ENCODE data around the gene KLK3.

KLK3 gene

DNA sequence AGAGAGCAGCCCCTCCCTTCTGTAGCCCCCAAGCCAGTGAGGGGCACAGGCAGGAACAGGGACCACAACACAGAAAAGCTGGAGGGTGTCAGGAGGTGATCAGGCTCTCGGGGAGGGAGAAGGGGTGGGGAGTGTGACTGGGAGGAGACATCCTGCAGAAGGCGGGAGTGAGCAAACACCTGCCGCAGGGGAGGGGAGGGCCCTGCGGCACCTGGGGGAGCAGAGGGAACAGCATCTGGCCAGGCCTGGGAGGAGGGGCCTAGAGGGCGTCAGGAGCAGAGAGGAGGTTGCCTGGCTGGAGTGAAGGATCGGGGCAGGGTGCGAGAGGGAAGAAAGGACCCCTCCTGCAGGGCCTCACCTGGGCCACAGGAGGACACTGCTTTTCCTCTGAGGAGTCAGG lies 4.2 kb downstream of the KLK3 start:
- TF ChIP-seq YY1 (IDR thresholded peaks at IDR 0.05; ENCODE audit: low read depth): no peak
- TF ChIP-seq EP300 (IDR thresholded peaks at IDR 0.05; ENCODE audit: borderline replicate concordance): no peak
- TF ChIP-seq, protein P1, sequence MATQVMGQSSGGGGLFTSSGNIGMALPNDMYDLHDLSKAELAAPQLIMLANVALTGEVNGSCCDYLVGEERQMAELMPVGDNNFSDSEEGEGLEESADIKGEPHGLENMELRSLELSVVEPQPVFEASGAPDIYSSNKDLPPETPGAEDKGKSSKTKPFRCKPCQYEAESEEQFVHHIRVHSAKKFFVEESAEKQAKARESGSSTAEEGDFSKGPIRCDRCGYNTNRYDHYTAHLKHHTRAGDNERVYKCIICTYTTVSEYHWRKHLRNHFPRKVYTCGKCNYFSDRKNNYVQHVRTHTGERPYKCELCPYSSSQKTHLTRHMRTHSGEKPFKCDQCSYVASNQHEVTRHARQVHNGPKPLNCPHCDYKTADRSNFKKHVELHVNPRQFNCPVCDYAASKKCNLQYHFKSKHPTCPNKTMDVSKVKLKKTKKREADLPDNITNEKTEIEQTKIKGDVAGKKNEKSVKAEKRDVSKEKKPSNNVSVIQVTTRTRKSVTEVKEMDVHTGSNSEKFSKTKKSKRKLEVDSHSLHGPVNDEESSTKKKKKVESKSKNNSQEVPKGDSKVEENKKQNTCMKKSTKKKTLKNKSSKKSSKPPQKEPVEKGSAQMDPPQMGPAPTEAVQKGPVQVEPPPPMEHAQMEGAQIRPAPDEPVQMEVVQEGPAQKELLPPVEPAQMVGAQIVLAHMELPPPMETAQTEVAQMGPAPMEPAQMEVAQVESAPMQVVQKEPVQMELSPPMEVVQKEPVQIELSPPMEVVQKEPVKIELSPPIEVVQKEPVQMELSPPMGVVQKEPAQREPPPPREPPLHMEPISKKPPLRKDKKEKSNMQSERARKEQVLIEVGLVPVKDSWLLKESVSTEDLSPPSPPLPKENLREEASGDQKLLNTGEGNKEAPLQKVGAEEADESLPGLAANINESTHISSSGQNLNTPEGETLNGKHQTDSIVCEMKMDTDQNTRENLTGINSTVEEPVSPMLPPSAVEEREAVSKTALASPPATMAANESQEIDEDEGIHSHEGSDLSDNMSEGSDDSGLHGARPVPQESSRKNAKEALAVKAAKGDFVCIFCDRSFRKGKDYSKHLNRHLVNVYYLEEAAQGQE (IDR thresholded peaks at IDR 0.05; ENCODE audit: low read depth): no peak
- TF ChIP-seq RAD21 (IDR thresholded peaks at IDR 0.05; ENCODE audit: low read depth): no peak
- no peak for TF ChIP-seq ZBTB7A (IDR thresholded peaks at IDR 0.05; ENCODE audit: low read depth)

DNA sequence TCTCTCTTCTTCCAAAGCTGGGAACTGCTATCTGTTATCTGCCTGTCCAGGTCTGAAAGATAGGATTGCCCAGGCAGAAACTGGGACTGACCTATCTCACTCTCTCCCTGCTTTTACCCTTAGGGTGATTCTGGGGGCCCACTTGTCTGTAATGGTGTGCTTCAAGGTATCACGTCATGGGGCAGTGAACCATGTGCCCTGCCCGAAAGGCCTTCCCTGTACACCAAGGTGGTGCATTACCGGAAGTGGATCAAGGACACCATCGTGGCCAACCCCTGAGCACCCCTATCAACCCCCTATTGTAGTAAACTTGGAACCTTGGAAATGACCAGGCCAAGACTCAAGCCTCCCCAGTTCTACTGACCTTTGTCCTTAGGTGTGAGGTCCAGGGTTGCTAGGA lies 5.1 kb downstream of the KLK3 start:
- TF ChIP-seq TCF12 (IDR thresholded peaks at IDR 0.05; ENCODE audit: low read depth) (no peak), FOXM1 (IDR thresholded peaks at IDR 0.05; ENCODE audit: borderline replicate concordance, low read depth) (no peak), TEAD4 (IDR thresholded peaks at IDR 0.05) (no peak), RAD21 (IDR thresholded peaks at IDR 0.05; ENCODE audit: low read depth) (no peak), EP300 (IDR thresholded peaks at IDR 0.05; ENCODE audit: borderline replicate concordance) (no peak), TAF1 (IDR thresholded peaks at IDR 0.05; ENCODE audit: low read depth) (no peak), CEBPB (IDR thresholded peaks at IDR 0.05) (no peak), YY1 (IDR thresholded peaks at IDR 0.05; ENCODE audit: low read depth) (no peak), EGR1 (IDR thresholded peaks at IDR 0.05) (no peak), NFIC (IDR thresholded peaks at IDR 0.05) (no peak), ZBTB7A (IDR thresholded peaks at IDR 0.05; ENCODE audit: low read depth) (no peak), CREB1 (IDR thresholded peaks at IDR 0.05; ENCODE audit: low read depth) (no peak)
- TF ChIP-seq, protein P2, sequence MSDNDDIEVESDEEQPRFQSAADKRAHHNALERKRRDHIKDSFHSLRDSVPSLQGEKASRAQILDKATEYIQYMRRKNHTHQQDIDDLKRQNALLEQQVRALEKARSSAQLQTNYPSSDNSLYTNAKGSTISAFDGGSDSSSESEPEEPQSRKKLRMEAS (IDR thresholded peaks at IDR 0.05): no peak
- TF ChIP-seq, protein P1 (IDR thresholded peaks at IDR 0.05; ENCODE audit: low read depth): no peak
- TF ChIP-seq, protein P3, sequence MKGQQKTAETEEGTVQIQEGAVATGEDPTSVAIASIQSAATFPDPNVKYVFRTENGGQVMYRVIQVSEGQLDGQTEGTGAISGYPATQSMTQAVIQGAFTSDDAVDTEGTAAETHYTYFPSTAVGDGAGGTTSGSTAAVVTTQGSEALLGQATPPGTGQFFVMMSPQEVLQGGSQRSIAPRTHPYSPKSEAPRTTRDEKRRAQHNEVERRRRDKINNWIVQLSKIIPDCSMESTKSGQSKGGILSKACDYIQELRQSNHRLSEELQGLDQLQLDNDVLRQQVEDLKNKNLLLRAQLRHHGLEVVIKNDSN (IDR thresholded peaks at IDR 0.05): no peak

DNA sequence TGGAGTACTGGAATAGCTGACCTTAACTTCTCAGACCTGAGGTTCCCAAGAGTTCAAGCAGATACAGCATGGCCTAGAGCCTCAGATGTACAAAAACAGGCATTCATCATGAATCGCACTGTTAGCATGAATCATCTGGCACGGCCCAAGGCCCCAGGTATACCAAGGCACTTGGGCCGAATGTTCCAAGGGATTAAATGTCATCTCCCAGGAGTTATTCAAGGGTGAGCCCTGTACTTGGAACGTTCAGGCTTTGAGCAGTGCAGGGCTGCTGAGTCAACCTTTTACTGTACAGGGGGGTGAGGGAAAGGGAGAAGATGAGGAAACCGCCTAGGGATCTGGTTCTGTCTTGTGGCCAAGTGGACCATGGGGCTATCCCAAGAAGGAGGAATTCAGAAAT lies 6.3 kb downstream of the KLK3 start:
- TF ChIP-seq, protein P3 (IDR thresholded peaks at IDR 0.05): no peak
- TF ChIP-seq, protein P2 (IDR thresholded peaks at IDR 0.05): no peak
- no peak for TF ChIP-seq ZBTB7A (IDR thresholded peaks at IDR 0.05; ENCODE audit: low read depth)
- TF ChIP-seq TAF1 (IDR thresholded peaks at IDR 0.05; ENCODE audit: low read depth): no peak
- TF ChIP-seq NFIC (IDR thresholded peaks at IDR 0.05): no peak
- TF ChIP-seq, protein P1 (IDR thresholded peaks at IDR 0.05; ENCODE audit: low read depth): no peak
- no peak for TF ChIP-seq YY1 (IDR thresholded peaks at IDR 0.05; ENCODE audit: low read depth)

DNA sequence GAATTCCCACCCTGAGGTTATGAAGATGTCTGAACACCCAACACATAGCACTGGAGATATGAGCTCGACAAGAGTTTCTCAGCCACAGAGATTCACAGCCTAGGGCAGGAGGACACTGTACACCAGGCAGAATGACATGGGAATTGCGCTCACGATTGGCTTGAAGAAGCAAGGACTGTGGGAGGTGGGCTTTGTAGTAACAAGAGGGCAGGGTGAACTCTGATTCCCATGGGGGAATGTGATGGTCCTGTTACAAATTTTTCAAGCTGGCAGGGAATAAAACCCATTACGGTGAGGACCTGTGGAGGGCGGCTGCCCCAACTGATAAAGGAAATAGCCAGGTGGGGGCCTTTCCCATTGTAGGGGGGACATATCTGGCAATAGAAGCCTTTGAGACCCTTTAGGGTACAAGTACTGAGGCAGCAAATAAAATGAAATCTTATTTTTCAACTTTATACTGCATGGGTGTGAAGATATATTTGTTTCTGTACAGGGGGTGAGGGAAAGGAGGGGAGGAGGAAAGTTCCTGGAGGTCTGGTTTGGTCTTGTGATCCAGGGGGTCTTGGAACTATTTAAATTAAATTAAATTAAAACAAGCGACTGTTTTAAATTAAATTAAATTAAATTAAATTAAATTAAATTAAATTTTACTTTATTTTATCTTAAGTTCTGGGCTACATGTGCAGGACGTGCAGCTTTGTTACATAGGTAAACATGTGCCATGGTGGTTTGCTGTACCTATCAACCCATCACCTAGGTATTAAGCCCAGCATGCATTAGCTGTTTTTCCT lies 7.0 kb downstream of the KLK3 start:
- no peak for TF ChIP-seq RAD21 (IDR thresholded peaks at IDR 0.05; ENCODE audit: low read depth)
- no peak for TF ChIP-seq YY1 (IDR thresholded peaks at IDR 0.05; ENCODE audit: low read depth)
- TF ChIP-seq CEBPB (IDR thresholded peaks at IDR 0.05): no peak
- TF ChIP-seq NFIC (IDR thresholded peaks at IDR 0.05): no peak
- TF ChIP-seq TEAD4 (IDR thresholded peaks at IDR 0.05): no peak
- TF ChIP-seq FOXM1 (IDR thresholded peaks at IDR 0.05; ENCODE audit: borderline replicate concordance, low read depth): no peak
- TF ChIP-seq EGR1 (IDR thresholded peaks at IDR 0.05): no peak
- TF ChIP-seq, protein P1 (IDR thresholded peaks at IDR 0.05; ENCODE audit: low read depth): no peak
- TF ChIP-seq ZBTB7A (IDR thresholded peaks at IDR 0.05; ENCODE audit: low read depth): no peak
- no peak for TF ChIP-seq TAF1 (IDR thresholded peaks at IDR 0.05; ENCODE audit: low read depth)
- TF ChIP-seq CREB1 (IDR thresholded peaks at IDR 0.05; ENCODE audit: low read depth): no peak
- no peak for TF ChIP-seq EP300 (IDR thresholded peaks at IDR 0.05; ENCODE audit: borderline replicate concordance)
- TF ChIP-seq, protein P3 (IDR thresholded peaks at IDR 0.05): no peak
- TF ChIP-seq, protein P2 (IDR thresholded peaks at IDR 0.05): no peak
- TF ChIP-seq TCF12 (IDR thresholded peaks at IDR 0.05; ENCODE audit: low read depth): no peak

All from Ishikawa (cell line).